PC-3 (cell line): ENCODE results near the gene ATG5. TPM values are rescaled to one million over a fixed set of nuclear protein-coding genes. Genes with fewer than 3 reads are reported as not detected.

Experiments
- ATAC-seq: fragments of 200-7000 bp; cut with Tn5 transposase; 2 replicates; pipeline ENCODE4 v1.9.1; 2020; ENCODE audit warnings: mild to moderate bottlenecking, moderate library complexity
- BruUV-seq: library from RNA; stranded (reverse); fragments of 400-500 nt; replicated peaks from 2 replicates; lab custom pipeline; 2021; lab: Mats Ljungman, UMichigan
- CTCF ChIA-PET: fragments of 300-600 bp; sonication (Branson Sonifier 250); formaldehyde crosslinking; loops from one replicate; lab custom pipeline; 2022; ENCODE audit warnings: antibody characterized with exemption; lab: Charles Lee
- POLR2A ChIA-PET: fragments of 300-600 bp; sonication (Branson Sonifier 250); formaldehyde crosslinking; loops from one replicate; lab custom pipeline; 2022; ENCODE audit warnings: antibody characterized with exemption; ENCODE audit not compliant: unreplicated experiment; lab: Charles Lee
- DNase-seq: peaks from one replicate; pipeline ENCODE4 v3.0.0-alpha.2; 2015
- H2AFZ ChIP-seq: fragments of 300-600 bp; sonication (generic); 2 replicates; pipeline ENCODE4 v1.6.0; 2016; ENCODE audit warnings: antibody characterized with exemption, low read length
- H3F3A ChIP-seq: fragments of 300-600 bp; sonication (generic); one replicate; pipeline ENCODE4 v1.6.0; 2017; ENCODE audit warnings: antibody characterized with exemption, low read length, control low read depth, mild to moderate bottlenecking; ENCODE audit not compliant: unreplicated experiment
- H3K27ac ChIP-seq: fragments of 300-600 bp; sonication (generic); 2 replicates; pipeline ENCODE4 v1.5.1; 2016; ENCODE audit warnings: mild to moderate bottlenecking, low read length
- H3K27me3 ChIP-seq: fragments of 300-600 bp; sonication (generic); 2 replicates; pipeline ENCODE4 v1.6.1; 2016; ENCODE audit warnings: low read length, mixed read lengths
- H3K36me3 ChIP-seq: fragments of 300-600 bp; sonication (generic); 2 replicates; pipeline ENCODE4 v1.6.1; 2016; ENCODE audit warnings: low read depth, mixed run types, low read length, mixed read lengths
- H3K4me1 ChIP-seq: fragments of 300-600 bp; sonication (generic); 2 replicates; pipeline ENCODE4 v1.5.1; 2016; ENCODE audit warnings: low read length; ENCODE audit not compliant: insufficient read depth
- H3K4me2 ChIP-seq: fragments of 300-600 bp; sonication (generic); 2 replicates; pipeline ENCODE4 v1.6.0; 2016; ENCODE audit warnings: low read length
- H3K4me3 ChIP-seq: fragments of 300-600 bp; sonication (generic); 2 replicates; pipeline ENCODE4 v1.5.1; 2016; ENCODE audit warnings: mild to moderate bottlenecking, low read length, mixed read lengths
- H3K79me2 ChIP-seq: fragments of 300-600 bp; sonication (generic); 2 replicates; pipeline ENCODE4 v1.6.1; 2017; ENCODE audit warnings: low read length, mixed read lengths
- H3K9ac ChIP-seq: fragments of 300-600 bp; sonication (generic); 2 replicates; pipeline ENCODE4 v1.6.0; 2016; ENCODE audit warnings: mild to moderate bottlenecking, low read length
- H3K9me2 ChIP-seq: fragments of 300-600 bp; sonication (generic); replicated peaks from 2 replicates; pipeline ENCODE4 v1.6.1; 2016; ENCODE audit warnings: mixed run types, low read length, mixed read lengths
- H3K9me3 ChIP-seq: fragments of 300-600 bp; sonication (generic); 2 replicates; pipeline ENCODE4 v1.6.1; 2016; ENCODE audit warnings: low read length, mixed read lengths
- H4K20me1 ChIP-seq: fragments of 300-600 bp; sonication (generic); 2 replicates; pipeline ENCODE4 v1.6.1; 2016; ENCODE audit warnings: low read length, mixed read lengths
- EZH2 ChIP-seq: fragments of 300-600 bp; sonication (generic); IDR thresholded peaks from one replicate; pipeline ENCODE4 v1.6.1; 2017; ENCODE audit warnings: antibody characterized with exemption, mild to moderate bottlenecking, low read length; ENCODE audit not compliant: unreplicated experiment
- EZH2phosphoT487 ChIP-seq: fragments of 300-600 bp; sonication (generic); IDR thresholded peaks from 2 replicates; pipeline ENCODE4 v1.6.1; 2018; ENCODE audit warnings: mild to moderate bottlenecking, antibody characterized with exemption, low read length, borderline replicate concordance
- intact Hi-C: fragments of 100-400 bp; cut with micrococcal nuclease; formaldehyde crosslinking; loops from 2 replicates; pipeline ENCODE4 v1.9.0; 2023
- total RNA-seq: library from RNA; depleted of rRNA; stranded (reverse); fragments of >200 nt; gene quantifications from 2 replicates; pipeline ENCODE4 v1.2.3, GENCODE V29; 2014
- TF ChIP-seq, protein P1 (sequence below): fragments of 300-600 bp; sonication (generic); conservative IDR thresholded peaks from 2 replicates; pipeline ENCODE4 v1.5.1; 2017; ENCODE audit warnings: antibody characterized with exemption, low read depth, mild to moderate bottlenecking, low read length

The ATG5 gene
- total RNA-seq, 1 experiment from 2014 or later: 38.8 TPM

GRCh38 chr6:106183430-106183829 is 142.1 kb downstream of the ATG5 start:
- no peak for DNase-seq
- no peaks in the 10 kb centered on the region for H3K27me3 ChIP-seq
- no peaks in the 10 kb centered on the region for H3K9me2 ChIP-seq
- H3F3A ChIP-seq: no peaks in the 10 kb centered on the region
- 0 out of 2 replicates have a peak, but pooled peaks cover 5% of the 10 kb centered on the region for H3K36me3 ChIP-seq
- no peak overlapping the region for H3K9ac ChIP-seq
- POLR2A ChIA-PET: no interaction called here
- no peaks in the 10 kb centered on the region for H4K20me1 ChIP-seq
- TF ChIP-seq EZH2phosphoT487: no peak
- no peak for TF ChIP-seq EZH2
- TF ChIP-seq, protein P1, sequence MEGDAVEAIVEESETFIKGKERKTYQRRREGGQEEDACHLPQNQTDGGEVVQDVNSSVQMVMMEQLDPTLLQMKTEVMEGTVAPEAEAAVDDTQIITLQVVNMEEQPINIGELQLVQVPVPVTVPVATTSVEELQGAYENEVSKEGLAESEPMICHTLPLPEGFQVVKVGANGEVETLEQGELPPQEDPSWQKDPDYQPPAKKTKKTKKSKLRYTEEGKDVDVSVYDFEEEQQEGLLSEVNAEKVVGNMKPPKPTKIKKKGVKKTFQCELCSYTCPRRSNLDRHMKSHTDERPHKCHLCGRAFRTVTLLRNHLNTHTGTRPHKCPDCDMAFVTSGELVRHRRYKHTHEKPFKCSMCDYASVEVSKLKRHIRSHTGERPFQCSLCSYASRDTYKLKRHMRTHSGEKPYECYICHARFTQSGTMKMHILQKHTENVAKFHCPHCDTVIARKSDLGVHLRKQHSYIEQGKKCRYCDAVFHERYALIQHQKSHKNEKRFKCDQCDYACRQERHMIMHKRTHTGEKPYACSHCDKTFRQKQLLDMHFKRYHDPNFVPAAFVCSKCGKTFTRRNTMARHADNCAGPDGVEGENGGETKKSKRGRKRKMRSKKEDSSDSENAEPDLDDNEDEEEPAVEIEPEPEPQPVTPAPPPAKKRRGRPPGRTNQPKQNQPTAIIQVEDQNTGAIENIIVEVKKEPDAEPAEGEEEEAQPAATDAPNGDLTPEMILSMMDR: no peak
- no peak overlapping the region for H3K4me2 ChIP-seq
- no peak overlapping the region for H3K27ac ChIP-seq
- H3K9me3 ChIP-seq: no peaks in the 10 kb centered on the region
- no peak for ATAC-seq
- CTCF ChIA-PET: no interaction called here
- H3K4me1 ChIP-seq: peaks cover 29% of the 10 kb centered on the region
- intact Hi-C loops: no loop called here
- no TSS peak for BruUV-seq
- no peak overlapping the region for H2AFZ ChIP-seq
- H3K4me3 ChIP-seq: no peak overlapping the region
- H3K79me2 ChIP-seq: no peaks in the 10 kb centered on the region

GRCh38 chr6:106182455-106182854 is 143.1 kb downstream of the ATG5 start:
- intact Hi-C loops: no loop called here
- no peaks in the 10 kb centered on the region for H3K9me2 ChIP-seq
- ChIA-PET CTCF (no interaction called here), POLR2A (no interaction called here)
- H3K9me3 ChIP-seq: no peaks in the 10 kb centered on the region
- H3K79me2 ChIP-seq: no peaks in the 10 kb centered on the region
- H3F3A ChIP-seq: no peaks in the 10 kb centered on the region
- DNase-seq (no peak), ATAC-seq (no peak)
- H2AFZ ChIP-seq: no peak overlapping the region
- H3K36me3 ChIP-seq: 0 out of 2 replicates have a peak, but pooled peaks cover 5% of the 10 kb centered on the region
- no peak overlapping the region for H3K9ac ChIP-seq
- no peaks in the 10 kb centered on the region for H3K27me3 ChIP-seq
- peak overlapping the region; percentile 56 for H3K4me2 ChIP-seq
- no TSS peak for BruUV-seq
- no peaks in the 10 kb centered on the region for H4K20me1 ChIP-seq
- TF ChIP-seq EZH2 (no peak), EZH2phosphoT487 (no peak)
- TF ChIP-seq, protein P1: no peak
- no peak overlapping the region for H3K4me3 ChIP-seq
- H3K27ac ChIP-seq: peak overlapping the region; percentile 66
- H3K4me1 ChIP-seq: peaks cover 29% of the 10 kb centered on the region

GRCh38 chr6:106181664-106182418 is 143.7 kb downstream of the ATG5 start:
- BruUV-seq: no TSS peak
- Histone ChIP-seq H3K9me3 (no peaks in the 10 kb centered on the region), H3K4me1 (peaks cover 29% of the 10 kb centered on the region), H4K20me1 (no peaks in the 10 kb centered on the region), H3K79me2 (no peaks in the 10 kb centered on the region), H3K27ac (peak overlapping the region; percentile 66), H3K4me3 (no peak overlapping the region), H3K4me2 (peak overlapping the region; percentile 56), H3K36me3 (0 out of 2 replicates have a peak, but pooled peaks cover 5% of the 10 kb centered on the region), H3F3A (no peaks in the 10 kb centered on the region), H3K9me2 (no peaks in the 10 kb centered on the region), H3K27me3 (no peaks in the 10 kb centered on the region), H3K9ac (no peak overlapping the region), H2AFZ (no peak overlapping the region)
- DNase-seq: peak; percentile 81
- intact Hi-C loops: no loop called here
- TF ChIP-seq EZH2phosphoT487 (no peak), EZH2 (no peak)
- TF ChIP-seq, protein P1: no peak
- POLR2A ChIA-PET: no interaction called here
- CTCF ChIA-PET: no interaction called here
- ATAC-seq: peak; percentile 81
